Kidney (tissue), 14 donors: ENCODE results near the gene PJA1. TPM values are rescaled to one million over a fixed set of nuclear protein-coding genes. Genes with fewer than 3 reads are reported as not detected.

ENCODE experiments used
- DNase-seq, 5 donors: peaks; one replicate each; pipeline ENCODE4 v3.0.0-alpha.2; 2013 to 2020
- FAIRE-seq: peaks from 2 replicates; lab custom pipeline; 2012; peaks lifted over from hg19 to GRCh38; lab: Jason Lieb, UNC
- H3K27ac ChIP-seq, 2 donors: one replicate each; pipeline ENCODE4 v1.7.0; 2013; ENCODE audit warnings: low read depth in 2 of 2, low read length in 2 of 2, inconsistent platforms in 1 of 2
- H3K27me3 ChIP-seq: one replicate; pipeline ENCODE4 v1.7.1; 2013; ENCODE audit warnings: low read length, inconsistent platforms; ENCODE audit not compliant: control insufficient read depth, insufficient read depth
- H3K36me3 ChIP-seq, 3 donors: one replicate each; pipeline versions ENCODE4 v1.7.0 to v1.7.1; 2013; ENCODE audit warnings: low read length in 3 of 3, control low read depth in 1 of 3, inconsistent platforms in 1 of 3; ENCODE audit not compliant: insufficient read depth in 3 of 3, control insufficient read depth in 2 of 3
- H3K4me1 ChIP-seq, 3 donors: one replicate each; pipeline versions ENCODE4 v1.7.0 to v1.7.1; 2013; ENCODE audit warnings: low read length in 3 of 3, inconsistent platforms in 1 of 3, low read depth in 1 of 3; ENCODE audit not compliant: control insufficient read depth in 2 of 3, insufficient read depth in 2 of 3
- H3K4me3 ChIP-seq, 3 donors: one replicate each; pipeline versions ENCODE4 v1.7.0 to v1.8.1; 2013; ENCODE audit warnings: low read length in 3 of 3, control low read depth in 1 of 3, inconsistent platforms in 1 of 3
- H3K9ac ChIP-seq, 3 donors: one replicate each; pipeline versions ENCODE4 v1.7.0 to v1.7.1; 2013; ENCODE audit warnings: low read length in 3 of 3, control low read depth in 1 of 3, inconsistent platforms in 1 of 3
- H3K9me3 ChIP-seq, 3 donors: one replicate each; pipeline versions ENCODE4 v1.7.0 to v1.7.1; 2013; ENCODE audit warnings: low read length in 3 of 3, control low read depth in 1 of 3, inconsistent platforms in 1 of 3; ENCODE audit not compliant: control insufficient read depth in 2 of 3, insufficient read depth in 1 of 3
- intact Hi-C: fragments of 100-400 bp; cut with DNase I; formaldehyde crosslinking; loops from one replicate; pipeline ENCODE4 v1.11.1; 2022
- polyA plus RNA-seq: library from polyadenylated mRNA; stranded (reverse); fragments of 350-450 nt; fragmentation: Illumina TruSeq; extraction: RNeasy Lipid Tissue Mini Kit (QIAGEN cat#74804); gene quantifications from one replicate; pipeline ENCODE4 v1.2.3, GENCODE V29; 2014; ENCODE audit warnings: low read depth, low replicate concordance; ENCODE audit not compliant: insufficient read depth
- total RNA-seq: library from RNA; stranded (reverse); fragmentation: NEBNext Ultra II Directional; extraction: Animal tissue kit (Norgen Biotek cat#: 25700); gene quantifications from one replicate; pipeline ENCODE4 v1.2.1, GENCODE V29; 2021
- TF ChIP-seq, protein P1 (sequence below): IDR thresholded peaks from 3 replicates; pipeline ENCODE4 v1.5.1; 2012; ENCODE audit warnings: mild to moderate bottlenecking, moderate library complexity, borderline replicate concordance; ENCODE audit not compliant: insufficient read depth; ENCODE audit errors: extremely low read depth
- donor health status: control.
- donor health status: control.
- donor health status: control.
- donor health status: control.
- donor health status: control.
- donor health status: DM: yes; HTN: yes; CAD: no.
- donor health status: Normal renal cell carcinoma (clear cell type).

Gene PJA1
- total and polyA plus RNA-seq, 2 donors from 2014 or later = 27.1 to 29.9 TPM

DNA sequence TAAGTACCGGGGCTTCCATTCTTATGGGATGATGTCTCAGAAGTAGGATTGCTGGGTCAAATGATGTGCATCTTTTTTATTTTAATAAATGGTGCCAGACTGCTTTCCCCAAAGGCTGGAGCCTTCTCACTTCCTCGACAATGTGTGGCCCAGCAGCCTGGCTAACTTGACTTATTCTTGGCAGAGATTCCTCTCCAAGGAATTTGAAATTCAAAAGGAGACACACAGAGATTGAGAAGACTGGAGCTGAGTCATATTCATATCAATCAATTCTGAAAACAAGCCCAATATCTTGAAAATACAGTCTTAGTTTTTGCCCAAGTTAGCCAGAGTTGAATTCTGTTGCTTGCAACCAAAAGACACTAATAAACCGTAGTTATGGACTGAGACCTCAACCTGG is 10.8 kb upstream of the PJA1 start:
- DNase-seq (no peak), FAIRE-seq (no peak)
- TF ChIP-seq, protein P1, sequence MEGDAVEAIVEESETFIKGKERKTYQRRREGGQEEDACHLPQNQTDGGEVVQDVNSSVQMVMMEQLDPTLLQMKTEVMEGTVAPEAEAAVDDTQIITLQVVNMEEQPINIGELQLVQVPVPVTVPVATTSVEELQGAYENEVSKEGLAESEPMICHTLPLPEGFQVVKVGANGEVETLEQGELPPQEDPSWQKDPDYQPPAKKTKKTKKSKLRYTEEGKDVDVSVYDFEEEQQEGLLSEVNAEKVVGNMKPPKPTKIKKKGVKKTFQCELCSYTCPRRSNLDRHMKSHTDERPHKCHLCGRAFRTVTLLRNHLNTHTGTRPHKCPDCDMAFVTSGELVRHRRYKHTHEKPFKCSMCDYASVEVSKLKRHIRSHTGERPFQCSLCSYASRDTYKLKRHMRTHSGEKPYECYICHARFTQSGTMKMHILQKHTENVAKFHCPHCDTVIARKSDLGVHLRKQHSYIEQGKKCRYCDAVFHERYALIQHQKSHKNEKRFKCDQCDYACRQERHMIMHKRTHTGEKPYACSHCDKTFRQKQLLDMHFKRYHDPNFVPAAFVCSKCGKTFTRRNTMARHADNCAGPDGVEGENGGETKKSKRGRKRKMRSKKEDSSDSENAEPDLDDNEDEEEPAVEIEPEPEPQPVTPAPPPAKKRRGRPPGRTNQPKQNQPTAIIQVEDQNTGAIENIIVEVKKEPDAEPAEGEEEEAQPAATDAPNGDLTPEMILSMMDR = no peak
- Histone ChIP-seq H3K9me3 (no peaks in the 10 kb centered on the region), H3K9ac (no peak overlapping the region), H3K4me3 (no peak overlapping the region), H3K27me3 (peaks cover 2% of the 10 kb centered on the region), H3K4me1 (no peaks in the 10 kb centered on the region), H3K36me3 (no peaks in the 10 kb centered on the region), H3K27ac (no peak overlapping the region)
- intact Hi-C loops = no loop called here

DNA sequence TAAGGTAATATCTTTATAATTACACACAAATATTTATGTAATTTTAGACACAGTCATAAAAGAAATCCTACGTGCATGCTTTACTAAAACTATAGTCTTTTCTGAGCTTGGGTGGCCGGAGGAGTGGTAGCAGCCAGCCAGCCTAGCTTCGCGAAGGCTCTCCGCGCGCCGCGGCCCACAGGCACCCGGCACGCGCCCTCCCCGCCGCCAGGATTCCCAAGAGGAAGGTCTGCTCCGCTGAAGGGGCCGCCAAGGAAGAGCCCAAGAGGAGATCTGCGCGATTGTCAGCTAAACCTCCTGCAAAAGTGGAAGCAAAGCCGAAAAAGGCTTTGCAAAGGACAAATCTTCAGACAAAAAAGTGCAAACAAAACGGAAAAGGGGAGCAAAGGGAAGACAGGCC is 8.7 kb upstream of the PJA1 start:
- FAIRE-seq (no peak), DNase-seq (no peak)
- intact Hi-C loops = no loop called here
- Histone ChIP-seq H3K4me3 (no peak overlapping the region), H3K9ac (no peak overlapping the region), H3K27ac (no peak overlapping the region), H3K36me3 (no peaks in the 10 kb centered on the region), H3K27me3 (peaks cover 2% of the 10 kb centered on the region), H3K4me1 (no peaks in the 10 kb centered on the region), H3K9me3 (no peaks in the 10 kb centered on the region)
- TF ChIP-seq, protein P1 = no peak

DNA sequence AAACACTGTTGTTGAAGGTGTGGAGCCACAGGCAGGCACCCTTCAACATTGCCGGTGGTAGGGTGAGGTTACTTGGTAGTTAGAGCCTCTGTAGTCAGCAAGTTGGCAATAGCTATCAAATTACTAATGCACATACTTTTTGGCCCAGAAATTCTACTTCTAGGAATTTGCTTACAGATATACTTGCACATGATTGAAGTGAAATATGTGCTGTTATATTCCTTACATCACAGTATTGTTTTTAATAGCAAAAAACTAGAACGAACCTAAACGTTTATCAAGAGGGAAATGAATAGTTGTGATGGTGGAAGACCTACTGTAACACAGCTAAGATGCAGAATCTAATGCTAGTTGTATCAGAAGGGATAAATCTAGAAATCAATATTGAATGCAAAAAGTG is 7.7 kb upstream of the PJA1 start:
- intact Hi-C loops = no loop called here
- Histone ChIP-seq H3K27ac (no peak overlapping the region), H3K4me1 (no peaks in the 10 kb centered on the region), H3K27me3 (peaks cover 1% of the 10 kb centered on the region), H3K36me3 (no peaks in the 10 kb centered on the region), H3K9me3 (no peaks in the 10 kb centered on the region), H3K9ac (no peak overlapping the region), H3K4me3 (no peak overlapping the region)
- DNase-seq (no peak), FAIRE-seq (peak; percentile 8)
- TF ChIP-seq, protein P1 = no peak

DNA sequence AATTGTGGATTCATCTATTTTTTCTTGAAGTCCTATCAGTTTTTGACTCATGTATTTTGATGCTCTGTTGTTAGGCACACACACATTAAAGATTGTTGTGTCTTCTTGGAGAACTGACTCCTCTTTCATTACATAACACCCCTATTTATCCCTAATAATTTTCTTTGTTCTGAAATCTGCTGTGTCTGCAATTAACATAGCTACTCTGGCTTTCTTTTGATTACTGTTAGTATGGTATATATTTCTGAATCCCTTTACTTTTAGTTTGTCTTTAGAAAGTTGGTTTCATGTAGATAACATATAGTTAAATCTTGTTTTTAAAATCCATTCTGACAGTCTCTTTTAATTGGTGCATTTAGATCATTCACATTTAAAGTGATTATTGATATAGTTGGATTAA is 5.1 kb upstream of the PJA1 start:
- no peak overlapping the region for H3K4me3 ChIP-seq
- no peaks in the 10 kb centered on the region for H3K36me3 ChIP-seq
- FAIRE-seq (peak; percentile 30), DNase-seq (no peak)
- H3K4me1 ChIP-seq = no peaks in the 10 kb centered on the region
- TF ChIP-seq, protein P1 = no peak
- H3K9me3 ChIP-seq = no peaks in the 10 kb centered on the region
- no peak overlapping the region for H3K9ac ChIP-seq
- H3K27me3 ChIP-seq = no peaks in the 10 kb centered on the region
- H3K27ac ChIP-seq = no peak overlapping the region
- intact Hi-C loops = no loop called here
